Bladder microvascular endothelial cell (primary cell): ENCODE measurements around the gene AHR. TPM values are rescaled to one million over a fixed set of nuclear protein-coding genes. Genes with fewer than 3 reads are reported as not detected.

Experiments
- total RNA-seq: library from RNA; depleted of rRNA; stranded (reverse); fragments of >200 nt; gene quantifications from 2 replicates; pipeline ENCODE4 v1.2.3, GENCODE V29; 2014

The AHR gene
- 82.4 and 88.1 TPM in 2 replicates for total RNA-seq

DNA sequence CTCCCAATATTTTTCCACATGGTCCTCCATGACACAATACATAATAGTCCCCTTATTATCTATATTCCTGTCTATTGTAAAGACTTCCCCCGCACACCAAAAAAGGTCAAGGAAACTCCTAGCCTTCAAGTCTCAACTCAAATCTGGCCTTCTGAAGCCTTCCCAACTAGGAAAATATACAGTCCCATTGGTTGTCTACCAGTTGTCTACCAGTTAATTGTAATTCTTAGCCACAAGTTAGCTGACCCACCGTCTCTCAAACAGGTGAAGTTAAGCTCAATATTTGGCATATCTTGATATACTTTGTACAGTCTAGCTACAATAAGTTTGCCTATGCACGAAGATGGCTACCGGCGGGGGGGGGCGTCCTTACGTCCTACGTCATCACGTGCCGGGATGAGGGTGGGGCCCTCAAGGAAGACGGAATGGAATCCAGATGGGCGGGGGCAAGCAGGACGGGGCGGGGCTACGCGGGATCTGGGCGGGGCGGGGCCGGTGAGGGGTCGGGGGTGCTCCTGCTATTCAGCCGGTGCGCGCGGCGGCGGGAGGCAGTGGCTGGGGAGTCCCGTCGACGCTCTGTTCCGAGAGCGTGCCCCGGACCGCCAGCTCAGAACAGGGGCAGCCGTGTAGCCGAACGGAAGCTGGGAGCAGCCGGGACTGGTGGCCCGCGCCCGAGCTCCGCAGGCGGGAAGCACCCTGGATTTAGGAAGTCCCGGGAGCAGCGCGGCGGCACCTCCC, at the start of gene AHR:
Gene AHR (plus strand): TSS at position 551 of the 738 bp plus-strand sequence. CDS start 613 bp downstream, outside the sequence.

